GM19043 (cell line): ENCODE results near the gene HOXD1.

Source experiments
- ATAC-seq: cut with Tn5 transposase; IDR thresholded peaks from one replicate; pipeline ENCODE4 v1.9.1; 2021; ENCODE audit warnings: low read depth; ENCODE audit not compliant: unreplicated experiment

HOXD1 gene

DNA sequence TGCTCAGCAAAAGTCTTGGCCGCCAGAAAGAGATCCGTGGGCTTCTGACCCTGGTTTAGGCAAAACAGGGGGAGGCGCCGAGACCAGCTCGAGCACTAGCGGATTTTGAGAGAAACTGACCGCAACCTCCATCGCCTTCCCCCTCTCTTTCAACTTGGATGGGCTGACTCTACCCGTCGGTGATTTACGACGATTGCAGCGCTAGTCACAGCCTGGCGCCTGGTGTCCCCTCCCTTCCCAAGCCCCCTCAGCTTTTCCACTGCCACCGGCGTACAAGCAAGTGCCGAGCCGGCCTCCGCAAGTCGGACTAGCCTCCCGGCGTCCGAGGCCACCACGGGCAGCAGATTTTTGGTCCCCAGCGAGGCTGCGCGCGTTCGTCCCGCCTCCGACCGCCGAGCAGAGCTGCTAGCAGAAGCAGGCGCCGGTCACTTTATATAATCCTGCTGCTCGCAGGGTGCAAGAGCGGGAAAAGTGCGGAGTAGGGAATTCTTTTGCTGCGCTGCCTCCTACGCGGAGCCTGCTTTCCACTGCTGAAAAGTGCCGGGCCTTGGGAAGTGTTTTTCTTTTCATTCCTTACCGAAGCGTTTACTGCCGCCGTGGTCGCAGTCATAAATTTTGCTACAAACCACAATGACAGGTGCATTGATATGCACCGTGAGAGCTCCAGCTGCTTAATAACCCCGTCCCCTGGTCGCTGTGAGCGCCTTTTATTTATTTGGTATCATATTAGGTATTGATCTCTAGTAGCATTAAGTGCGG lies 23.7 kb upstream of the HOXD1 start:
- ATAC-seq, result no peak

DNA sequence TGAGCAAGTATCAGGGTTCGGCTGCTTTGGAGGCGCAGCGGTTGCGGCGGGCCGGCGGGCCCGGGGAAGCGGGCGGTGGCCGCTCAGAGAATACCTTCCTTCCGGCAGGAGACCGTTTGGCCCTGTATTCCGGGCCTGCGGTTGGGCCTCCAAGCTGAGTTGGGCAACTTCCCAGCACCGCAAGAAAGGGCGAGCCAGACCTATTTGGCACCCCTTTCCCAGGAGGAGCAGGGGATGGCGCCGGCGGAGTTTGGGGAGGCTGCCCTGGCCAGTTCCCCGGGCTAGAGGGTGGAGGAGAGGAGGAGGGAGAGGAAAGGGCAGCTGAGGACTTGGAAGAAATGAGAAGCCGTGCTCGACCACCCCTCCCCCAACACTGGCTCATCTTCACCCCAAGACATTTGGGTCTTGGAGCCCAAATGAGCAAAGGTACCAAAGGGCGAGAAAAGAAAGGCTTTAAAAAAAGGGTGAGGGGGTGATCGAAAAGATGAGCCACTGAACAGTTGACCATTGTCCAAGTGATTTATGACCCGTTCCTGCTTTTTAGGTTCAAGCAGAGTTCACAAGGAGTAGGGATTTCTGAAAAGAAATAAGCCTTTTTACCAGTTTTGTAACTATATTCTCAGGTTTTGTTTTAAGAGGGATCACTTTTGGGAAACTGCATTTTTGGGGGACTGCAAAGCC lies 23.0 kb upstream of the HOXD1 start:
- no peak for ATAC-seq

DNA sequence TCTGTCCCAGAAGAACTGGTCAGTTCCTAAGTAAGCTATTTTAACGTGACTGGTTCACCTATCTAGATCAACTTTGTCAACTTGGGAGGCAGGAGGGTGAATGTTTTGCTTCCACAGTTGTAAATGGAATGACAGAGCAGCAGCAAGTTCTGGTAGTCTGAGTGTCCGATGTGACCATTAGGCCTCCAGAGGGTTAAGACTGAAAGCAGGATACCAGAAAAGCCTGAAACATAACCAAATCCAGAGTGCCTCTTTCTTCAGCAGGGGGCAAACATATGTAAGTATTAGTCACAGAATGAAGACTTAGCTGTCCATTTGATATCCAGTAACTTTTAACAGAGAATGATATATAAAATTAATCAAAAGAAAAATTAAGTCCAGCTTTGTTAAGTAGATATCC lies 22.2 kb upstream of the HOXD1 start:
- no peak for ATAC-seq

DNA sequence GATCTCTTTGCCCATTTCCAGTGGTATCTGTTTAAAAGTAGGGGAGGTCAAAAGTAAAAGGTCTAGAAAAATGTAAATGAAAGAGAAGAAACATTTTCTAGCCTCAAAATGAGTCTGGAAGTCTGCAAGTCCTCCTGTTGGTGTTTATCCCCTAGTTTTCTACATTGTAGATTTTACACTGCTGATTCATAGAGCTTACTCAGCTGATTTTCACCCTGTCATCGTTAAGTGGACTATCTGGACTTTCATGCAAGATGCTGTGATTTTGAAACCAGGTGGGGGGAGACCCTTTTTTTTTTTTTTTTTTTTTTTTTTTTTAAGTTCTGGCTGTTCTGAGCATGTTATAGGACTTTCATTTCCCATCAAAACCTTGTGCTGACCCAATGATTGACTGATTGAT lies 21.1 kb upstream of the HOXD1 start:
- ATAC-seq, result no peak

DNA sequence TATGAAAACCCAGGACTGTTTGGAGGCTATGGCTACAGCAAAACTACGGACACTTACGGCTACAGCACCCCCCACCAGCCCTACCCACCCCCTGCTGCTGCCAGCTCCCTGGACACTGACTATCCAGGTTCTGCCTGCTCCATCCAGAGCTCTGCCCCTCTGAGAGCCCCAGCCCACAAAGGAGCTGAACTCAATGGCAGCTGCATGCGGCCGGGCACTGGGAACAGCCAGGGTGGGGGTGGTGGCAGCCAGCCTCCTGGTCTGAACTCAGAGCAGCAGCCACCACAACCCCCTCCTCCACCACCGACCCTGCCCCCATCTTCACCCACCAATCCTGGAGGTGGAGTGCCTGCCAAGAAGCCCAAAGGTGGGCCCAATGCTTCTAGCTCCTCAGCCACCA lies 19.3 kb upstream of the HOXD1 start:
- ATAC-seq, result no peak

DNA sequence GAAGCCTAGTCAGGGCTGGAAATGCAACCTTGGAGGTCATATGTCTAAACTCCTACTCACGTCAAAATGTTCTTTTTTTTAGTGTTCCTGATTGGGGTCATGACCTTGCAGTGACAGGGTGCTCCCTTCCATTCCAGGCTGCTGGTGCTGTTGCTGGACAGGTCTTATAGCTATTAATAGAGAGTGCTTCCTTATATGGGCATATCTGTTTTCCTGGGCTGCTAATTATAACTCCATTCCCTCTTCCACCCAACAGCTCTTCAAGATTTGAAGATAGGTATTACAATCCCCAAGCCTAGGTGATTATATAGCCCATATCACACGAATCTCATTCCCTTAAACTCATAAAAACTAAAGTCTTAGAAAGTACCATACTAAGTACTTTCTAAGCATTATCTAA lies 18.8 kb upstream of the HOXD1 start:
- ATAC-seq, result no peak

DNA sequence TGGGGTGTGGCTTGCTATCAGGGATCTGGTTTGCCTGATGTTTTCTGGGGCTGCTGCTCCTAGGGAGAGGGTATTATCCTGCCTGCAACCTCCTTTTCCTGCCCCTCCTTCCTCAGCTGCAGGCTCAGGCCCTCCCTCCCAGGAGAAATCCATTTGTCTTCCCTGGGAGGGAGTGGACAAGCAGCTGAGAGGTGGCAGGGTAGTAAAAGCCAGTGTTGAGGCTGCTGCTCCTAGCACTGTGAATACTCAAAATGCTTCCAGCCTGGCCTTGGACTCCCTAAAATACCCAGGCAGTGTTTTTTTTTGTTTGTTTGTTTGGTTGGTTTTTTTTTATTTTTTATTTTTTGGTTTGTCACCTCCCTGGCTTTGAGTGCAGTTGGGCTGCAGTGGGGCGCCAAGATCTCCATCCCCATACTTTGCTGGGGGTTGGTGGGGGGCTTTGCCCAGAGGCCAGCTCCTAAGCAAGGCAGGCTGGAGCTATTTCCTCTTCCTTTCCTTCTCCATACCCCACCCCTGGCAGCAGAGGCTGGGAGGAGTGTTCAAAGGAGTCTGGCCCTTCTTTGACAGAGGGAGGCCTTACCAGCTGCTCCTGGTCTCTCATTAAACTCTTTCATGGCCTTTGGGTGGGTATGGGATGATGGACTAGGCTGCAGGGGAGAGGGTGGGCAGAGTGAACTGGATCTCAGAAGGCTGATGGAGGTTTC lies 17.7 kb upstream of the HOXD1 start:
- ATAC-seq, result no peak

DNA sequence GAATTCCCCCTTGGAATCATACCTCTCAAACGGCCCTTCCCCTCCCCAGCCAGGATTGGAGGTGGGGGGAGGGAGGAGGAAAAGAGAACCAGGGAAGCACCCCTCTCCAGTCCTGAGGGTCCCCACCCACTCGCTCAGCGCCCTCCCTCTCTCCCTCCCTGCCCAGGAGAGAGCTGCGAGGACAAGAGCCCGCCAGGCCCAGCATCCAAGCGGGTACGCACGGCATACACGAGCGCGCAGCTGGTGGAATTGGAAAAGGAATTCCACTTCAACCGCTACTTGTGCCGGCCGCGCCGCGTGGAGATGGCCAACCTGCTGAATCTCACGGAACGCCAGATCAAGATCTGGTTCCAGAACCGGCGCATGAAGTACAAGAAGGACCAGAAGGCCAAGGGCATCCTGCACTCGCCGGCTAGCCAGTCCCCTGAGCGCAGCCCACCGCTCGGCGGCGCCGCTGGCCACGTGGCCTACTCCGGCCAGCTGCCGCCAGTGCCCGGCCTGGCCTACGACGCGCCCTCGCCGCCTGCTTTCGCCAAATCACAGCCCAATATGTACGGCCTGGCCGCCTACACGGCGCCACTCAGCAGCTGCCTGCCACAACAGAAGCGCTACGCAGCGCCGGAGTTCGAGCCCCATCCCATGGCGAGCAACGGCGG lies 17.0 kb upstream of the HOXD1 start:
- no peak for ATAC-seq

DNA sequence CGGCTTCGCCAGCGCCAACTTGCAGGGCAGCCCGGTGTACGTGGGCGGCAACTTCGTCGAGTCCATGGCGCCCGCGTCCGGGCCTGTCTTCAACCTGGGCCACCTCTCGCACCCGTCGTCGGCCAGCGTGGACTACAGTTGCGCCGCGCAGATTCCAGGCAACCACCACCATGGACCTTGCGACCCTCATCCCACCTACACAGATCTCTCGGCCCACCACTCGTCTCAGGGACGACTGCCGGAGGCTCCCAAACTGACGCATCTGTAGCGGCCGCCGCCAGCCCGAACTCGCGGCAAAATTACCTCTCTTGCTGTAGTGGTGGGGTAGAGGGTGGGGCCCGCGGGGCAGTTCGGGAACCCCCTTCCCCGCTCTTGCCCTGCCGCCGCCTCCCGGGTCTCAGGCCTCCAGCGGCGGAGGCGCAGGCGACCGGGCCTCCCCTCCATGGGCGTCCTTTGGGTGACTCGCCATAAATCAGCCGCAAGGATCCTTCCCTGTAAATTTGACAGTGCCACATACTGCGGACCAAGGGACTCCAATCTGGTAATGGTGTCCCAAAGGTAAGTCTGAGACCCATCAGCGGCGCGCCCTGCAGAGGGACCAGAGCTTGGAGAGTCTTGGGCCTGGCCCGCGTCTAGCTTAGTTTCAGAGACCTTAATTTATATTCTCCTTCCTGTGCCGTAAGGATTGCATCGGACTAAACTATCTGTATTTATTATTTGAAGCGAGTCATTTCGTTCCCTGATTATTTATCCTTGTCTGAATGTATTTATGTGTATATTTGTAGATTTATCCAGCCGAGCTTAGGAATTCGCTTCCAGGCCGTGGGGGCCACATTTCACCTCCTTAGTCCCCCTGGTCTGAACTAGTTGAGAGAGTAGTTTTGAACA lies 16.2 kb upstream of the HOXD1 start:
- no peak for ATAC-seq

DNA sequence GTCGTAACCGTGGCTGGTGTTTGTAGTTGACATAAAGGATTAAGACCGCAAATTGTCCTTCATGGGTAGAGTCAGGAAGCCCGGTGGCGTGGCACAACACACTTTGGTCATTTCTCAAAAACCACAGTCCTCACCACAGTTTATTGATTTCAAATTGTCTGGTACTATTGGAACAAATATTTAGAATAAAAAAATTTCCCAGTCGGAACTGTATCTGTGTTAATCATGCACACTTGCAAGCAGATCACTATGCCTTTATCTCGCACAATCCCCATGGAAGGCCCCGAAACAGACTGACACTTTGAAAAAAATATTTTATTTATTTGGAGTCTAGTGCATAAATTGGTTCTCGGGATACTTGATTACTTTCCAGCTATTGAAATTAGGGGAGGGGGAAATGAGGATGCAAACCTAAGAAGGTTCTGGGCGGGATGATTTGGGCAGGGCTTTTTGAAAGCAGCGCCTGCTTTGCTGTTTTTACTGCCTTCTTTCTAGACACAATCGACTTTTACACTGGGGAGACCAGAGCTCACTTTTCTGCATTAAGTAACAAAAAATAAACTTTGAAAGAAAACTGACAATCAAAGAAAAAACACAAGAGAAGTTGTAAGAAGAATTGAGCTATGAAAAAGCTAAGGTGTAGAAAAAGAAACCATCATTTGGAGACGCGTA lies 15.4 kb upstream of the HOXD1 start:
- no peak for ATAC-seq

DNA sequence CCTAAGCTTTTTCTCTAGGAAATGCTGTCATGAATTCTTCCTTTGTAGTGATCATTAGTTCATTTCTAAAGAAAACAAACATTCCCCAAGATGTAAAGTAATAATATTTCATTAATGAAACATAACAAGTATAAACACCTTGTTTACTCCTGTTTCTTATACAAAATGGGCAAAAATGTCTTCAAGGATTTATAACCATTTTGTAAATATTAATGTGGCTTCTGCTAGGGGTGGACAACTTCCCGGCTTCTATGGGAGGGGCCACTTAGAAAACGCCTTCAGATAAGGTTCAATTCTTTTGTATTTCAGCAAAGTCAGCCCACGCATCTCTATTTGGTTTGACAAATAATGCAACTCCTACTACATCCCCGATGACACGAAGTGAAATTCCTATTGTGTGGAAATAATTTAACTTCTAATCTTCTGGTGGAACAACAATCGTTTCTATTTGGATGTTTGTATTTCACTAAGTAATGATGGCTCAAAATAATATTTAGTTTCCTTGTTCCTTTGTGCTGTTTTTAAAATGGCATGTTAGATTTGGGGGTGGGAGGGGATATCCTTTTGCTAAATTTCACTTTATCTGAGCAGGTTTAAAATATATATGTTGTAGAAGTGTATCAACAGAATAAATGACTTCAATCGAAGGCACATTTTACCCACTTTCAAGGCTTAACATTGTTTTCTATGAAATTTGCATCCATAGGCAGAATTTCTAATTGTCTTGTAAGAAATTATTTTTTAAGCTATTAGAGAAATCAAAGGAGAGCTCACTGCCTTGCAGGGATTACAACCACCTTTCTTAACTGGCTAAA lies 14.7 kb upstream of the HOXD1 start:
- no peak for ATAC-seq

DNA sequence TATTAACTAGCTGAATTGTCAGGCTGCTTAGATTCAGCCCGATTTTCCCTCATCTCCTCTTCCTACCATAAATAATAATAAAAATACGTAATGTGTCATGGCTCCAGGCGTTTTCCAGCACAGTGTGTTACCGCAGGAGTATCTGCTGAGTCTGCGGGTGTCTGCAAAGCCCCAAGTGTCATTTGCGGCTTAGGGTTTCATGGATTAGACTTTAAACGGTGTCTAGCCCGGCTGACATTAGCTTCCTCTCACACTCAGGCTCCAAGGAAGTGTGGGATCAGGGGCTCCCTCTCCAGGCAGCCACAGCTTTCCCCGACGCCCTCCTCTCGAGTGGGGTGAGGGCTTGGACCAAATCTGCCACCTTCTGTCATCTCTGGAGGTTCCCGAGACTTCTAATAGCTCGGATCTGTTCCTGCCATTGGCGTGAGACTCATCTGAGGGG lies 14.1 kb upstream of the HOXD1 start:
- ATAC-seq, result no peak

DNA sequence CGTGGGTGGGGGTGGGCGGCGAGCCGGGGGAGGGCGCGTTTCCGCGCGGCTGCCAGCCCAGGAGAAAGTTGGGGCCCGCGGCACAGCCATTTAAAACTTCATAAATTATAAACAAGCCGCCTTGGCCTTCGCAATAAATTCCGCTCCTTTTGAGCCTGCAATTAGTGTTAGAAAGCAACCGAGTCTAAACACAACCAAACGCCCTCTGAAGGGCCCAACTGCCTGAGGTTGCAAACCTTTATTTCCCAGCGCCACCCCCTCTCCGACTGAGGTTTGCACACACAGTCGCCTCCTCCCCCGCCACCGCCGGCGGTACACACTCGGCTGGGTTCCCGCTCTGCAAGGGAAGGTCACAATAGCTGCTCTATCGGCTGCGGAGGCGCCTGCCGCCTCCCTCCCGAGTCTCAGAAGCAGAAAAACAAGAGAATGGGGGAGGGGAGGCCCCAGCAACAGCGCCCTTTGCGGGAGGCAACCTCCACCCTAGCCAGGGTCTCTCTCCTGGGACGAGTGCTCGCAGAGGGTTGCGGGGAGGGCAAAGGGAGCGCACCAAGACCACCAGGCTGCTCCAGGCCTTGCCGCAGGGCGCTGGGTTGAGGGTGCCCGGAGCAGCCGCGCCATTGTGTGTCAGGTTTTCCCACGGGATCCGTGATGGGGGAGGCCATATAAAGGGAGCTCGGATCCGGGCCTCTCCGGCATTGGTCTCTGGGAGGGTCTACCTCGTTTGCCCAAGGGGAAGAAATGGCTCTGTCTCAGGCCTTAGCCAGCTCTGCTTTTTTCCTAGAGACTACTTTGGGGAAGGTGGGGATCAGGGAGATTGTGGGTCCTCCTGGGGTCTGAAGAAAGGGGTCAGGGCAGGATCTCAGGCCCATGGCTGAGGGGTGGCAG lies 13.4 kb upstream of the HOXD1 start:
- ATAC-seq, result no peak

DNA sequence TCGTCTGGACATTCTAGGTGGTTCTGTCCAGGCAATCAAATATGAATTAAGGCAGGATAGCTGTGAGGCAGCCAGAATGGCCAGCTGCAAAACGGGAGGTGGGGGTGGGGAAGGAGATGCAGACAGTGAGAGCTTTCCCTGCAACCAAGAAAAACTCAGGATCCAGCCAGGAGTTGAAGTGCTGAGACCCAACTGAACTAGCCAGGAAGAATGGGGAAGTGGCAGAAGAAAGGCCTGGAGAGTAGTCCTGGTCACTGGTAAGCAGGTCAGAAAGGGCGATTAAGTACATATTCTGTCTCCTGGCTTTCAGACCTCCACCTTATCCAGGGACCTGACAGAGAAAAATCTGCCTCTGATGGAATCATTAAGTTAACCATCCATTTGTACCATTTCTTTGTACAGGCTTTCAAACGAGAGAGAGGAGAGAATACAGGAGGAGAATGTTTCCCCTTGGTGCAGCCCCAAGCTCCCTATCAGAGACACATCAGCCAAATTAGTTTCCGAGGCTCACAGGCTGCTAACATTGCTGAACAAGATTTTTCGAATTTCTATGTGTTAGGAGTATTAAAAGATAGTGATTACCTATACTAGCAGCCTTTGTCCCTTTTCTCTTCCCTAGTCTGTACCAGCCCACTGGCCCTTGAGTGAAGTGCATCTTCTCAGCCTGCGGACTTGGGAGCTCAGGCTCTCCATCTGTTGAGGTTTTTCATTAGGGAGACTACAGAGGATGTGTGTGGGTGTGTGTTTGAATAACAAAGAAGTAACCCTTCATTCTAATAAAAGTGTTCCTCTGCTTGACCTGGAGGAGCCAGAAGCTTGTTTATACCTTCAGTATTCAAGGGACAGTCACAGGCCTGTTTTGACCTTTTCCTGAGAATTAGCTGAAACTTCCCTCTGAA lies 12.5 kb upstream of the HOXD1 start:
- ATAC-seq, result no peak

DNA sequence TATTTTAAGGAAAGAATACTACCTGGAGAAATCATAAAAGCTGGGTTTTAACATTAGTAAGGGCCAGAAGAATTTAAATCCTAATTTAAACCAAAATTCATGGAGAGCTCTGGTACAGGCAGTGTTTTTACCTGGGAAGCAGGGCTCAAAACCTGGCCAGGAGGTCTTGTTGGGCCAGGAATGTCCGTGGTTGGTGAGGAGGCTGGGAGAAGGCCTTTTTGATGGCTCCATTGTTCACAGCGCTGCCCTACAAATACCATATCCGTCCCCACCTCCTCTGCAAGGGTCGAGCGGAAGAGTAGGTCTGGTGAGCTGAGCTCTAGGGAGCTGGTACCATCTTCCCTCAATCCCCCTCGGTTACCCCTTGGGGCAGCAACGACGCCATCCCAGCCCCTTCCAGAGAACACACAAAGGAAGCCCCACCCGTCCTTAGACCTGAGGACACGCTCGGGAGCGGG lies 10.9 kb upstream of the HOXD1 start:
- ATAC-seq, result no peak

DNA sequence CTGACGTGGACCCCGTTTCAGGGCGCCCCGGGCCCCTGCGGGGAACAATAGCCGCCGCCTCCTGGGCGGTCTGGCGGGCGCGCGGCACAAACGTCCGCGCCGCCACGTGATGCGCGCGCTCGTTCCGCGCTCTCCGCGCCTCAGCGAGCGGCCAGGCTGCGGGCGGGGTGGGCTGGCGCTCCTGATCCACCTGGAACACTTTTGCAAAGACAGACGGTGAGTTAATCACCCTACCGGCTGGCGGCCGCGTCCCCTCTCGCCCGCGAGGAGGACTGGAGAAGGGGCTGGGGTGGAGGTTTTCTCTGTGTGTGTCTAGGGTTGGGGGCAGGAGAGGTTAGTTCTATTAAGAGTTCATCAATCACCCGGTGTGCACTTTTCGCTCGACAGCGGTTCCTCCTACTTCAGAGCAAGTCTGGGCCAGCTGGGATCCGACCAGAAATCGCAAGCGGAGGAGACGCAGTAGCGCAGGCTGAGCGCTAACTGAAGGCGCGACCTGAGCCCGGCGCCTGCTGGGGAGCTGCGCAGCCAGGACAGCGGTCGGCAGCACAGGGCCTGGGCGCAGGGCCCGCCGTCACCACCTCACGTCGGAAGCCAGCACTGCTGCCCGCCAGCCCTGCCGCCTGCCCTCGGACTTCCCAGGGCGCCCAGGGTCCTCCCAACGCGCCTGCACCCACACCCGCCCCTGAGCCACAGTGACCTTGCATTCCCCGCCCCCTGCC lies 10.3 kb upstream of the HOXD1 start:
- no peak for ATAC-seq
